HepG2 (cell line): Measurements from ENCODE around the gene CRKL. TPM values are rescaled to one million over a fixed set of nuclear protein-coding genes. Genes with fewer than 3 reads are reported as not detected.

Source experiments
- AKAP8 ChIP-seq: sonication (generic); formaldehyde crosslinking; IDR thresholded peaks from 2 replicates; pipeline ENCODE4 v1.5.1; 2020; ENCODE audit warnings: mild to moderate bottlenecking, missing genetic modification reagents
- KMT2B ChIP-seq: IDR thresholded peaks from 2 replicates; pipeline ENCODE4 v1.6.1; 2016; ENCODE audit warnings: missing genetic modification reagents, missing compliant biosample characterization
- MYC ChIP-seq: sonication (generic); formaldehyde crosslinking; IDR thresholded peaks from 2 replicates; pipeline ENCODE4 v1.9.0; 2021; ENCODE audit warnings: missing genetic modification reagents, borderline replicate concordance
- MZF1 ChIP-seq: sonication (generic); formaldehyde crosslinking; IDR thresholded peaks from 2 replicates; pipeline ENCODE4 v1.8.1; 2023; ENCODE audit warnings: mild to moderate bottlenecking, missing genetic modification reagents, borderline replicate concordance
- NFRKB ChIP-seq: fragments of 450-650 bp; IDR thresholded peaks from 2 replicates; pipeline ENCODE4 v1.6.1; 2017
- PCBP2 ChIP-seq: fragments of 200-400 bp; formaldehyde crosslinking; optimal IDR thresholded peaks from 2 replicates; pipeline ENCODE3; 2018; ENCODE audit warnings: low read length, low read depth; ENCODE audit not compliant: poor library complexity, severe bottlenecking
- SP5 ChIP-seq: IDR thresholded peaks from 2 replicates; pipeline ENCODE4 v1.6.1; 2016; ENCODE audit warnings: low read depth, borderline replicate concordance
- SRF ChIP-seq: IDR thresholded peaks from 2 replicates; pipeline ENCODE4 v1.6.1; 2011; ENCODE audit warnings: mild to moderate bottlenecking, low read depth, low read length, moderate library complexity
- ZNF350 ChIP-seq: sonication (generic); formaldehyde crosslinking; IDR thresholded peaks from 2 replicates; pipeline ENCODE4 v1.4.0; 2020; ENCODE audit warnings: mild to moderate bottlenecking, low read depth, missing genetic modification reagents, borderline replicate concordance
- ZSCAN21 ChIP-seq: sonication (generic); formaldehyde crosslinking; IDR thresholded peaks from 2 replicates; pipeline ENCODE4 v1.8.0; 2022; ENCODE audit warnings: mild to moderate bottlenecking, missing genetic modification reagents, moderate library complexity, borderline replicate concordance
- polyA plus RNA-seq, 8 experiments: library from polyadenylated mRNA; depleted of rRNA in 3 of 8; stranded (reverse) in 7 of 8; unstranded in 1 of 8; fragments of >200 nt; fragmentation: Illumina TruSeq in 4 of 8; extraction: Trizol in 4 of 8; gene quantifications; 2 replicates each; pipeline versions ENCODE4 v1.2.1 to v1.2.3, GENCODE V29; 2011 to 2016; ENCODE audit warnings: low read depth in 4 of 8, missing spikeins in 1 of 8, mixed read lengths in 1 of 8; ENCODE audit not compliant: insufficient read depth in 1 of 8
- total RNA-seq, 5 experiments: library from RNA; depleted of rRNA; stranded (reverse); fragments of >200 nt; fragmentation: Illumina TruSeq; extraction: Trizol; gene quantifications; 2 replicates each; pipeline ENCODE4 v1.2.3, GENCODE V29; 2016; ENCODE audit warnings: low read depth in 1 of 5
- TF ChIP-seq, protein P1 (sequence below): sonication (generic); formaldehyde crosslinking; IDR thresholded peaks from 2 replicates; pipeline ENCODE4 v1.5.1; 2020; ENCODE audit warnings: missing genetic modification reagents, mild to moderate bottlenecking, borderline replicate concordance
- TF ChIP-seq, protein P2 (sequence below): sonication (generic); formaldehyde crosslinking; IDR thresholded peaks from 2 replicates; pipeline ENCODE4 v1.4.0; 2020; ENCODE audit warnings: mild to moderate bottlenecking, missing genetic modification reagents, borderline replicate concordance
- TF ChIP-seq, protein P3 (sequence below): sonication (generic); formaldehyde crosslinking; IDR thresholded peaks from 2 replicates; pipeline ENCODE4 v1.8.0; 2022; ENCODE audit warnings: missing genetic modification reagents, mild to moderate bottlenecking, moderate library complexity, borderline replicate concordance
- TF ChIP-seq, protein P4 (sequence below): sonication (generic); formaldehyde crosslinking; IDR thresholded peaks from 2 replicates; pipeline ENCODE4 v1.4.0; 2020; ENCODE audit warnings: missing genetic modification reagents, borderline replicate concordance
- TF ChIP-seq, protein P5 (sequence below): sonication (generic); formaldehyde crosslinking; IDR thresholded peaks from 2 replicates; pipeline ENCODE4 v1.5.0; 2020; ENCODE audit warnings: missing genetic modification reagents

CRKL gene
- total and polyA plus RNA-seq, 2 of the 13 experiments (the other 11 are each of a cell fraction or from before 2014, with no cell fraction given): 37.4 to 60.6 TPM

DNA sequence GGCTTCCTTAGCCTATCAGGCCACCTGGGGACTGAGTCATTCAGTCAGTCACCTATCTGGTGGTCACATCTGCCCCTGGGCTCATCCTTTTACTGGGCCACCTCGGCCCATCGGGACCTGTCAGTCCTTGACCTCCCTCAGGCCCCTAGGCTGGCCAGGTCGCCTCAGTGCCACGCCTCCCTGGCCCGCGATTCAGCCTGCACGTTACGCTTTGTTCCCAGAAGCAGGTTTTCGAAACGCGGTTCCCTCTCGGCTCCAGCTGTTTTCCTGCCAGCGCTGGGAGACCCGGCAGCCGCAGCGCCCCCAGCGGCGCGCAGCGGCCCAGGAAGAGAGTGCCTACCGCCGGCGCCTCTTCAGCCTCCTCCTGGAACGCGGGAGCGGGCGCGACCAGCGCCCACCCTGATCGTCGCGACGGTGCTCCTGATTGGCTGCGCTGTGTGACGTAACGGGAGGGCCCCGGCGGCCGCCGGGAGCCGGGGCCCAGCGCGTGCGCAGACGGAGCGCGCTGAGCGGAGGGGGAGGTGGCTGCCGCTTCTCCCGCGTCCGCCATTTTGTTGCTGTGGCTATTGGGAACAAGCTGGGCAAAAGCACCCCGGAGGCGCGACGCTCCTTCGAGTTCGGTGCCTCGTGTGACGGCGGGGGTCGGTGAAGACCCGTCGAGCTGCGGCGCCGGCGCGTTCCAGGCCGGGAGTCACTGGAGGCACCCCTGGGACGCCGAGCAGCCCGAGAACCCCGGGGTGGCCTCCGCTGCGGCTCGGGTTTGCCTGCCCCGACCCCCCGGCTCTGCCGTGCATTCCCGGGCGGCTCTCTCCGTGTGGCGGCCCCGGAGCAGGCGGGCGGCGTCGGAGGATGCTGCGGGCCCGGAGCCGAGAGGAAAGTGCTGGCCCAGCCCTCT, at the start of gene CRKL (continued):
- TF ChIP-seq, protein P1, sequence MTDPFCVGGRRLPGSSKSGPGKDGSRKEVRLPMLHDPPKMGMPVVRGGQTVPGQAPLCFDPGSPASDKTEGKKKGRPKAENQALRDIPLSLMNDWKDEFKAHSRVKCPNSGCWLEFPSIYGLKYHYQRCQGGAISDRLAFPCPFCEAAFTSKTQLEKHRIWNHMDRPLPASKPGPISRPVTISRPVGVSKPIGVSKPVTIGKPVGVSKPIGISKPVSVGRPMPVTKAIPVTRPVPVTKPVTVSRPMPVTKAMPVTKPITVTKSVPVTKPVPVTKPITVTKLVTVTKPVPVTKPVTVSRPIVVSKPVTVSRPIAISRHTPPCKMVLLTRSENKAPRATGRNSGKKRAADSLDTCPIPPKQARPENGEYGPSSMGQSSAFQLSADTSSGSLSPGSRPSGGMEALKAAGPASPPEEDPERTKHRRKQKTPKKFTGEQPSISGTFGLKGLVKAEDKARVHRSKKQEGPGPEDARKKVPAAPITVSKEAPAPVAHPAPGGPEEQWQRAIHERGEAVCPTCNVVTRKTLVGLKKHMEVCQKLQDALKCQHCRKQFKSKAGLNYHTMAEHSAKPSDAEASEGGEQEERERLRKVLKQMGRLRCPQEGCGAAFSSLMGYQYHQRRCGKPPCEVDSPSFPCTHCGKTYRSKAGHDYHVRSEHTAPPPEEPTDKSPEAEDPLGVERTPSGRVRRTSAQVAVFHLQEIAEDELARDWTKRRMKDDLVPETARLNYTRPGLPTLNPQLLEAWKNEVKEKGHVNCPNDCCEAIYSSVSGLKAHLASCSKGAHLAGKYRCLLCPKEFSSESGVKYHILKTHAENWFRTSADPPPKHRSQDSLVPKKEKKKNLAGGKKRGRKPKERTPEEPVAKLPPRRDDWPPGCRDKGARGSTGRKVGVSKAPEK: no peak
- TF ChIP-seq PCBP2 (no peak), KMT2B (CRISPR knock-in tag) (peak; percentile 80), MYC (CRISPR knock-in tag) (peak; percentile 84), SRF (no peak), MZF1 (CRISPR knock-in tag) (no peak), ZNF350 (CRISPR knock-in tag) (peak; percentile 91; the same call in 1 of the 2 replicates), ZSCAN21 (peak; percentile 94), AKAP8 (CRISPR knock-in tag) (peak; percentile 18; the same call in 1 of the 2 replicates), NFRKB (no peak), SP5 (peak; percentile 99)
- TF ChIP-seq, protein P2, sequence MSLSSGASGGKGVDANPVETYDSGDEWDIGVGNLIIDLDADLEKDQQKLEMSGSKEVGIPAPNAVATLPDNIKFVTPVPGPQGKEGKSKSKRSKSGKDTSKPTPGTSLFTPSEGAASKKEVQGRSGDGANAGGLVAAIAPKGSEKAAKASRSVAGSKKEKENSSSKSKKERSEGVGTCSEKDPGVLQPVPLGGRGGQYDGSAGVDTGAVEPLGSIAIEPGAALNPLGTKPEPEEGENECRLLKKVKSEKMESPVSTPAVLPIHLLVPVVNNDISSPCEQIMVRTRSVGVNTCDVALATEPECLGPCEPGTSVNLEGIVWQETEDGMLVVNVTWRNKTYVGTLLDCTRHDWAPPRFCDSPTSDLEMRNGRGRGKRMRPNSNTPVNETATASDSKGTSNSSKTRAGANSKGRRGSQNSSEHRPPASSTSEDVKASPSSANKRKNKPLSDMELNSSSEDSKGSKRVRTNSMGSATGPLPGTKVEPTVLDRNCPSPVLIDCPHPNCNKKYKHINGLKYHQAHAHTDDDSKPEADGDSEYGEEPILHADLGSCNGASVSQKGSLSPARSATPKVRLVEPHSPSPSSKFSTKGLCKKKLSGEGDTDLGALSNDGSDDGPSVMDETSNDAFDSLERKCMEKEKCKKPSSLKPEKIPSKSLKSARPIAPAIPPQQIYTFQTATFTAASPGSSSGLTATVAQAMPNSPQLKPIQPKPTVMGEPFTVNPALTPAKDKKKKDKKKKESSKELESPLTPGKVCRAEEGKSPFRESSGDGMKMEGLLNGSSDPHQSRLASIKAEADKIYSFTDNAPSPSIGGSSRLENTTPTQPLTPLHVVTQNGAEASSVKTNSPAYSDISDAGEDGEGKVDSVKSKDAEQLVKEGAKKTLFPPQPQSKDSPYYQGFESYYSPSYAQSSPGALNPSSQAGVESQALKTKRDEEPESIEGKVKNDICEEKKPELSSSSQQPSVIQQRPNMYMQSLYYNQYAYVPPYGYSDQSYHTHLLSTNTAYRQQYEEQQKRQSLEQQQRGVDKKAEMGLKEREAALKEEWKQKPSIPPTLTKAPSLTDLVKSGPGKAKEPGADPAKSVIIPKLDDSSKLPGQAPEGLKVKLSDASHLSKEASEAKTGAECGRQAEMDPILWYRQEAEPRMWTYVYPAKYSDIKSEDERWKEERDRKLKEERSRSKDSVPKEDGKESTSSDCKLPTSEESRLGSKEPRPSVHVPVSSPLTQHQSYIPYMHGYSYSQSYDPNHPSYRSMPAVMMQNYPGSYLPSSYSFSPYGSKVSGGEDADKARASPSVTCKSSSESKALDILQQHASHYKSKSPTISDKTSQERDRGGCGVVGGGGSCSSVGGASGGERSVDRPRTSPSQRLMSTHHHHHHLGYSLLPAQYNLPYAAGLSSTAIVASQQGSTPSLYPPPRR (CRISPR knock-in tag): peak; percentile 87; the same call in 1 of the 2 replicates
- TF ChIP-seq, protein P3, sequence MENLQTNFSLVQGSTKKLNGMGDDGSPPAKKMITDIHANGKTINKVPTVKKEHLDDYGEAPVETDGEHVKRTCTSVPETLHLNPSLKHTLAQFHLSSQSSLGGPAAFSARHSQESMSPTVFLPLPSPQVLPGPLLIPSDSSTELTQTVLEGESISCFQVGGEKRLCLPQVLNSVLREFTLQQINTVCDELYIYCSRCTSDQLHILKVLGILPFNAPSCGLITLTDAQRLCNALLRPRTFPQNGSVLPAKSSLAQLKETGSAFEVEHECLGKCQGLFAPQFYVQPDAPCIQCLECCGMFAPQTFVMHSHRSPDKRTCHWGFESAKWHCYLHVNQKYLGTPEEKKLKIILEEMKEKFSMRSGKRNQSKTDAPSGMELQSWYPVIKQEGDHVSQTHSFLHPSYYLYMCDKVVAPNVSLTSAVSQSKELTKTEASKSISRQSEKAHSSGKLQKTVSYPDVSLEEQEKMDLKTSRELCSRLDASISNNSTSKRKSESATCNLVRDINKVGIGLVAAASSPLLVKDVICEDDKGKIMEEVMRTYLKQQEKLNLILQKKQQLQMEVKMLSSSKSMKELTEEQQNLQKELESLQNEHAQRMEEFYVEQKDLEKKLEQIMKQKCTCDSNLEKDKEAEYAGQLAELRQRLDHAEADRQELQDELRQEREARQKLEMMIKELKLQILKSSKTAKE (CRISPR knock-in tag): peak; percentile 59
- TF ChIP-seq, protein P4, sequence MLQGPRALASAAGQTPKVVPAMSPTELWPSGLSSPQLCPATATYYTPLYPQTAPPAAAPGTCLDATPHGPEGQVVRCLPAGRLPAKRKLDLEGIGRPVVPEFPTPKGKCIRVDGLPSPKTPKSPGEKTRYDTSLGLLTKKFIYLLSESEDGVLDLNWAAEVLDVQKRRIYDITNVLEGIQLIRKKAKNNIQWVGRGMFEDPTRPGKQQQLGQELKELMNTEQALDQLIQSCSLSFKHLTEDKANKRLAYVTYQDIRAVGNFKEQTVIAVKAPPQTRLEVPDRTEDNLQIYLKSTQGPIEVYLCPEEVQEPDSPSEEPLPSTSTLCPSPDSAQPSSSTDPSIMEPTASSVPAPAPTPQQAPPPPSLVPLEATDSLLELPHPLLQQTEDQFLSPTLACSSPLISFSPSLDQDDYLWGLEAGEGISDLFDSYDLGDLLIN (CRISPR knock-in tag): no peak; the same call in 1 of the 2 replicates
- TF ChIP-seq, protein P5, sequence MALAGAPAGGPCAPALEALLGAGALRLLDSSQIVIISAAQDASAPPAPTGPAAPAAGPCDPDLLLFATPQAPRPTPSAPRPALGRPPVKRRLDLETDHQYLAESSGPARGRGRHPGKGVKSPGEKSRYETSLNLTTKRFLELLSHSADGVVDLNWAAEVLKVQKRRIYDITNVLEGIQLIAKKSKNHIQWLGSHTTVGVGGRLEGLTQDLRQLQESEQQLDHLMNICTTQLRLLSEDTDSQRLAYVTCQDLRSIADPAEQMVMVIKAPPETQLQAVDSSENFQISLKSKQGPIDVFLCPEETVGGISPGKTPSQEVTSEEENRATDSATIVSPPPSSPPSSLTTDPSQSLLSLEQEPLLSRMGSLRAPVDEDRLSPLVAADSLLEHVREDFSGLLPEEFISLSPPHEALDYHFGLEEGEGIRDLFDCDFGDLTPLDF (CRISPR knock-in tag): peak; percentile 84
